D341Med (cell line): ENCODE results near the gene PCLO.

Experiments used
- DNase-seq: peaks from one replicate; pipeline ENCODE4 v3.0.0; 2012; ENCODE audit warnings: low spot score

The PCLO gene

GRCh38 chr7:83162402-83163256 is at the start of gene PCLO:
Gene PCLO, minus strand, starts transcription at chr7:83162884. Its CDS starts 292 bp downstream, at chr7:83162592.
- peak; percentile 97 for DNase-seq

GRCh38 chr7:83211685-83212084 is 49.0 kb upstream of the PCLO start:
- DNase-seq: no peak

- no peak for DNase-seq
Measured at GRCh38 chr7:83210479-83210878, 47.8 kb upstream of the PCLO start.

GRCh38 chr7:83204715-83205114 is 42.0 kb upstream of the PCLO start:
- no peak for DNase-seq

GRCh38 chr7:83201355-83201754 is 38.7 kb upstream of the PCLO start:
- DNase-seq: no peak

GRCh38 chr7:83190659-83191389 is 28.1 kb upstream of the PCLO start:
- DNase-seq: no peak

GRCh38 chr7:83178796-83179195 is 16.1 kb upstream of the PCLO start:
- no peak for DNase-seq

GRCh38 chr7:83178066-83178465 is 15.4 kb upstream of the PCLO start:
- no peak for DNase-seq

- no peak for DNase-seq
Measured at GRCh38 chr7:83173664-83174063, 11.0 kb upstream of the PCLO start.

GRCh38 chr7:83166781-83167180 is 4.1 kb upstream of the PCLO start:
- no peak for DNase-seq

- DNase-seq: no peak
Measured at GRCh38 chr7:83161899-83162401, 734 bp downstream of the PCLO start.

- no peak for DNase-seq
Measured at GRCh38 chr7:83161186-83161585, 1.5 kb downstream of the PCLO start.

GRCh38 chr7:83159731-83160130 is 3.0 kb downstream of the PCLO start:
- DNase-seq: no peak

GRCh38 chr7:83156006-83156405 is 6.7 kb downstream of the PCLO start:
- DNase-seq: no peak

GRCh38 chr7:83155407-83155806 is 7.3 kb downstream of the PCLO start:
- no peak for DNase-seq

- DNase-seq: no peak
Measured at GRCh38 chr7:83153419-83153818, 9.3 kb downstream of the PCLO start.

- DNase-seq: no peak
Measured at GRCh38 chr7:83150310-83150709, 12.4 kb downstream of the PCLO start.

GRCh38 chr7:83149466-83149865 is 13.2 kb downstream of the PCLO start:
- DNase-seq: no peak

GRCh38 chr7:83148776-83149175 is 13.9 kb downstream of the PCLO start:
- DNase-seq: no peak

GRCh38 chr7:83143107-83143506 is 19.6 kb downstream of the PCLO start:
- DNase-seq: no peak

- DNase-seq: no peak
Measured at GRCh38 chr7:83142365-83142764, 20.3 kb downstream of the PCLO start.

- DNase-seq: no peak
Measured at GRCh38 chr7:83141927-83142326, 20.8 kb downstream of the PCLO start.
